ENCODE data around the gene STRA6. TPM values are rescaled to one million over a fixed set of nuclear protein-coding genes. Genes with fewer than 3 reads are reported as not detected.
A peak's percentile ranks its signal among the peaks of the same experiment; 100 is the strongest.

The STRA6 gene
- total and polyA plus RNA-seq, 2 of the 8 experiments (the other 6 are each of a cell fraction or from before 2014, with no cell fraction given) = 9.3 to 14.5 TPM

DNA sequence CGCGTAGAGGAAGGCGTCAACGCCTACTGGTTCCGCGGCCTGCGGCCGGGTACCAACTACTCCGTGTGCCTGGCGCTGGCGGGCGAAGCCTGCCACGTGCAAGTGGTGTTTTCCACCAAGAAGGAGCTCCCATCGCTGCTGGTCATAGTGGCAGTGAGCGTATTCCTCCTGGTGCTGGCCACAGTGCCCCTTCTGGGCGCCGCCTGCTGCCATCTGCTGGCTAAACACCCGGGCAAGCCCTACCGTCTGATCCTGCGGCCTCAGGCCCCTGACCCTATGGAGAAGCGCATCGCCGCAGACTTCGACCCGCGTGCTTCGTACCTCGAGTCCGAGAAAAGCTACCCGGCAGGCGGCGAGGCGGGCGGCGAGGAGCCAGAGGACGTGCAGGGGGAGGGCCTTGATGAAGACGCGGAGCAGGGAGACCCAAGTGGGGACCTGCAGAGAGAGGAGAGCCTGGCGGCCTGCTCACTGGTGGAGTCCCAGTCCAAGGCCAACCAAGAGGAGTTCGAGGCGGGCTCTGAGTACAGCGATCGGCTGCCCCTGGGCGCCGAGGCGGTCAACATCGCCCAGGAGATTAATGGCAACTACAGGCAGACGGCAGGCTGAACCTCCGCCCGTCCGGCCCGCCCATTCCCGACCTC lies 68.1 kb downstream of the STRA6 start:
- Histone ChIP-seq H3K4me1 (replicated peaks in 1 of 4; ENCODE audit: control insufficient read depth in 3 of 4, insufficient read depth in 4 of 4, low read length in 3 of 4) (peaks cover 0 to 69% (median 57%) of the 10 kb centered on the region in 4 experiments; a peak in 6 of 7 replicates), H3K9me3 (ENCODE audit: insufficient read depth in 2 of 2, low read depth in 1 of 2, low read length in 1 of 2) (peaks cover 0 to 8% of the 10 kb centered on the region in 2 experiments; a peak in 1 of 4 replicates), H3K23ac (ENCODE audit: insufficient read length) (no peak overlapping the region), H3K23me2 (ENCODE audit: low read depth, low read length) (peaks cover 28% of the 10 kb centered on the region; the same call in 1 of the 2 replicates), H2AK5ac (ENCODE audit: low read depth, low read length) (no peak overlapping the region; the same call in 1 of the 2 replicates), H2BK15ac (ENCODE audit: low read length) (peak overlapping the region; percentile 72; the same call in 1 of the 2 replicates), H3K4me3 (ENCODE audit: extremely low read depth in 1 of 4, insufficient read depth in 2 of 4, low read depth in 3 of 4, low read length in 4 of 4) (peak overlapping the region in 3 of 4 experiments; percentile 20 to 62 (median 36); a peak in 6 of 8 replicates), H3K36me3 (ENCODE audit: control insufficient read depth in 2 of 4, insufficient read depth in 4 of 4, low read length in 3 of 4) (peaks cover 0 to 6% (median 0%) of the 10 kb centered on the region in 4 experiments; a peak in 1 of 8 replicates), H3K27me3 (replicated peaks in 1 of 4; ENCODE audit: control insufficient read depth in 3 of 4, extremely low read depth in 1 of 4, insufficient read depth in 3 of 4, low read length in 3 of 4) (peaks cover 72 to 96% (median 91%) of the 10 kb centered on the region in 4 experiments), H3K27ac (ENCODE audit: low read depth, low read length) (no peak overlapping the region), H2BK12ac (ENCODE audit: low read depth, low read length) (peak overlapping the region; percentile 87; the same call in 1 of the 2 replicates), H2BK5ac (ENCODE audit: low read depth, low read length) (no peak overlapping the region; the same call in 1 of the 2 replicates), H4K8ac (ENCODE audit: extremely low read depth, insufficient read depth, low read length) (no peak overlapping the region; the same call in 1 of the 2 replicates), H3K4ac (replicated peaks; ENCODE audit: insufficient read length, low read depth, low read length) (no peak overlapping the region), H3K18ac (ENCODE audit: extremely low read depth, low read length) (peak overlapping the region; percentile 87; the same call in 1 of the 2 replicates), H2BK20ac (ENCODE audit: low read length) (peak overlapping the region; percentile 90), H4K20me1 (replicated peaks in 1 of 2; ENCODE audit: control insufficient read depth in 1 of 2, insufficient read depth in 2 of 2, low read length in 2 of 2) (peaks cover 7 to 13% of the 10 kb centered on the region in 2 experiments), H4K5ac (ENCODE audit: insufficient read length, low read depth, low read length) (no peak overlapping the region), H3K9ac (replicated peaks in 1 of 4; ENCODE audit: extremely low read depth in 1 of 4, low read depth in 3 of 4, low read length in 3 of 4) (no peak overlapping the region), H3K4me2 (ENCODE audit: insufficient read depth in 1 of 2, low read depth in 2 of 2, low read length in 2 of 2) (peak overlapping the region; percentile 81 to 83), H2AFZ (ENCODE audit: low read length) (no peak overlapping the region; the same call in 1 of the 2 replicates), H3K79me2 (ENCODE audit: control insufficient read depth in 1 of 2, insufficient read depth in 2 of 2, low read length in 2 of 2) (no peaks in the 10 kb centered on the region), H3K79me1 (ENCODE audit: low read depth, low read length) (no peaks in the 10 kb centered on the region; the same call in 1 of the 2 replicates), H3K56ac (replicated peaks; ENCODE audit: insufficient read length, low read depth, low read length) (no peak overlapping the region), H3K14ac (ENCODE audit: insufficient read length) (no peak overlapping the region), H2BK120ac (replicated peaks; ENCODE audit: low read depth, low read length) (no peak overlapping the region), H4K91ac (replicated peaks; ENCODE audit: insufficient read length, low read length) (peak overlapping the region; percentile 22)
- 5% methylated on average over 50 of the region's 53 CpGs; no CpG with 5 or more reads in 1 of the 2 experiments for WGBS, 2 experiments (ENCODE audit: extremely low coverage in 1 of 2, insufficient coverage in 1 of 2, insufficient read length in 1 of 2, insufficient replicate concordance in 2 of 2, low coverage in 1 of 2, low lambda C conversion rate in 2 of 2, missing lambda C conversion rate in 1 of 2)
- DNase-seq (ENCODE audit: low read depth in 1 of 2, low spot score in 2 of 2) = peak in 1 of 2 experiments; percentile 89
- FAIRE-seq = no peak
- ChIA-PET POLR2A (ENCODE audit: partially characterized antibody) (interaction anchor here (0.9 to 1.5 kb wide), 9 partner anchors 12 to 178 kb away, joined by 3 to 7 read pairs (median 3); partner anchors contain the start of genes ISLR and STRA6), CTCF (ENCODE audit: partially characterized antibody) (interaction anchor here (0.7 to 3.9 kb wide), 36 partner anchors 9 to 205 kb away, joined by 3 to 24 read pairs (median 4); partner anchors contain the start of gene STRA6)
- no peak for TF ChIP-seq SP2 (IDR thresholded peaks at IDR 0.05; ENCODE audit: low read length)
- peak; percentile 84 for TF ChIP-seq MAX (IDR thresholded peaks at IDR 0.05)
- peak; percentile 13 for TF ChIP-seq RNF2 (IDR thresholded peaks at IDR 0.05; ENCODE audit: borderline replicate concordance, low read depth, low read length, missing control alignments, poor library complexity, severe bottlenecking)
- no peak for TF ChIP-seq TEAD4 (IDR thresholded peaks at IDR 0.05; ENCODE audit: low read depth, low read length)
- peak; percentile 31 for TF ChIP-seq ASH2L (IDR thresholded peaks at IDR 0.05; ENCODE audit: low read length)
- peak; percentile 87 for TF ChIP-seq EZH2 (IDR thresholded peaks at IDR 0.05; ENCODE audit: low read depth, low read length, severe bottlenecking)
- TF ChIP-seq BCL11A (IDR thresholded peaks at IDR 0.05; ENCODE audit: low read depth in 2 of 2, low read length in 2 of 2) = no peak
- 0 out of 2 replicates have a peak, but pooled peaks have one; percentile 6 for TF ChIP-seq CREB1 (IDR thresholded peaks at IDR 0.05)

All from H1 (cell line).